Activated CD4-positive, CD25-positive, alpha-beta regulatory T cell treated with anti-CD3 and anti-CD28 coated beads, Interleukin-2, amount 50 U/mL, for 24 hours (primary cell): ENCODE data around the gene MRPL58.
"Not testable (repeated sequence)": the region's sequence is repeated elsewhere in the genome, so short reads cannot be mapped to it uniquely, and the experiment has no call there.

Experiments used
- ATAC-seq, 2 donors: fragments of 150-1000 bp; cut with Tn5 transposase; one replicate each; pipeline ENCODE4 v1.10.0; 2021; ENCODE audit warnings: mild to moderate bottlenecking in 1 of 2, moderate library complexity in 1 of 2

The MRPL58 gene

DNA sequence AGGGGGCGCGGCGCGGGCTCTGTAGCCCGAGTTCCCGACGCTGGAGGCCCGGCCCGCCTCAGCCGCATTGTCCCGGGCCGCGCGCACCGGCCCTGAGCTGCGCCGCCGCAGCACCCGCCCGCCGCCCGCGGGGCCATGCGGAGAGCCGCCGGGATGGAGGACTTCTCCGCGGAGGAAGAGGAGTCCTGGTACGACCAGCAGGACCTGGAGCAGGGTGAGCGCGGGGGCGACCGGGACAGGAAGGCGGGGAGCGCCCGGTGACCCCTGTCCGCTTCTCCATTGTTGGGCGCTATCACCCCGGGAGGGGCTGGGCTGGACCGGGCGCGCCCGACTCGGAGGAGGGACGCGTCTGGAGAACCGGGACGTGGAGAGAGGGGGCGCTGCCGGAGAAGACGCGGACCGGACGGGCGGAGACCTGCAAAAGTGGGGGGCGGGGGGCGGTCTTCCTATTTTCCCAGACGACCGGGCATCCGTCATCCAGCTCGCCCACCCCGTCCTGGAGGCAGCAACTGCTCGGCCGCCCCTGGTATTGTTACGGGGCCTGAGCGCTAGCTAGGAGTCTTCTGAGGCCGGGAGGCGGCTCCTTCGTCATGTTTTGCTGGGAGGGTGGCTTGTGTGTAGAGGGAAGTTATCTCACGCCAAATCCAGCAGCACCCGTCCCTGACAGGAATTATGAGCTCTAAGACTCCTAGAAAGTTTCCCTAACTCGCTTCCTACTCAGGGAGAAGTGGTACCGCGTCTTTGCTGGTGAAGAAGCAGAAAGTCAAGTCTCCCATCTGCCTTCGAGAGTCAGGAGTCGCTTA, 24.4 kb upstream of the MRPL58 start:
- peak; percentile 49 to 51 for ATAC-seq

DNA sequence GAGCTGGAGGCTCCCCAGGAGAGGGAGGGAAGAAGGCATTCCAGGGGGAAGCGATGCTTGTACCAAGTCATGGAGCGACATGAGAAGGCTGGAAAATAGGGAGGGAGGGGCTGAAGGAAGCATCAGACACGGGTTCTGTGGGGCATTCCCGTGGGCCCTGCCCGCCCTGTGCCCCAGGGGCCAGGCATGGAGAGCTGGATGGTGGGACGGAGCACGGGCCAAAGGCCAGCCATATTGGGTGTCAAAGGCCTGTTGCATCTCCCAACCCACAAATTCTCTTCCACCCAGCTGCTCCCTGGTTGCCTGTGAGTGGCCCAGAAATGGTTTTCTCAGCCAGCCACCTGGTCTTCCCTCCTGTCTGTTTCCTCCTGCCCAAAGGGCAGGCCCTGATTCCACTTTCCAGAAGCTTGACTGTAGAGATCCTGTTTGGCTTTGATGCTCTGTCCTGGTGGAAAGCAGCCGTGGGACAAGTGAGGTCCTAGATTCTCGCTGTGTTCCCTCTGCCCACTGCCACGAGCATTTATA, 21.8 kb upstream of the MRPL58 start:
- no peak for ATAC-seq

GRCh38 chr17:74992223-74992622, 20.2 kb upstream of the MRPL58 start:
- no peak for ATAC-seq

- ATAC-seq: no peak
These were observed 18.0 kb upstream of the MRPL58 start for GRCh38 chr17:74994440-74994839.

DNA sequence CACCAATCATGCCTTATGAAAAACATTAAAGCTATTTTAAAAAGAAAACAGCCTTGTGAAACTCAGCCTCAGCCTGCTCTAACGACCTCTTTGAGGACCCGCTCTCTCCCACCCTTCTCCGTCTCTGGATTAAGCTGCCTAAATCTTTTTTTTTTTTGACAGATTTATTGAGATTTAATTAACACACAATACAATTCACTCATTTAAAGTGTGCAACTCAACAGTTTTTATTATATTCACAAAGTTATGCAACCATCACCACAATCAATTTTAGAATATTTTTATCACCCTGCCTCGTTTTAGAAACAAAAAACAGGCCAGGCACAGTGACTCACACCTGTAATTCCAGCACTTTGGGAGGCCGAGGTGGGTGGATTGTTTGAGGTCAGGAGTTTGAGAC, 16.6 kb upstream of the MRPL58 start:
- no peak for ATAC-seq

GRCh38 chr17:74998783-74999182, 13.7 kb upstream of the MRPL58 start:
- no peak for ATAC-seq

- no peak for ATAC-seq
These were observed 12.9 kb upstream of the MRPL58 start for GRCh38 chr17:74999523-74999922.

GRCh38 chr17:75001915-75002843, 10.3 kb upstream of the MRPL58 start:
- no peak for ATAC-seq

- ATAC-seq: no peak
These were observed 9.2 kb upstream of the MRPL58 start for GRCh38 chr17:75003070-75003956.

- no peak for ATAC-seq
These were observed 8.5 kb upstream of the MRPL58 start for GRCh38 chr17:75003957-75004355.

GRCh38 chr17:75004371-75004770, 8.1 kb upstream of the MRPL58 start:
- no peak for ATAC-seq

- no peak for ATAC-seq
These were observed 7.2 kb upstream of the MRPL58 start for GRCh38 chr17:75005291-75005690.

GRCh38 chr17:75006084-75006483, 6.4 kb upstream of the MRPL58 start:
- not testable (repeated sequence) for ATAC-seq

- ATAC-seq: no peak
These were observed 5.8 kb upstream of the MRPL58 start for GRCh38 chr17:75006653-75007052.

- ATAC-seq: no peak
These were observed 4.1 kb upstream of the MRPL58 start for GRCh38 chr17:75008373-75008772.

DNA sequence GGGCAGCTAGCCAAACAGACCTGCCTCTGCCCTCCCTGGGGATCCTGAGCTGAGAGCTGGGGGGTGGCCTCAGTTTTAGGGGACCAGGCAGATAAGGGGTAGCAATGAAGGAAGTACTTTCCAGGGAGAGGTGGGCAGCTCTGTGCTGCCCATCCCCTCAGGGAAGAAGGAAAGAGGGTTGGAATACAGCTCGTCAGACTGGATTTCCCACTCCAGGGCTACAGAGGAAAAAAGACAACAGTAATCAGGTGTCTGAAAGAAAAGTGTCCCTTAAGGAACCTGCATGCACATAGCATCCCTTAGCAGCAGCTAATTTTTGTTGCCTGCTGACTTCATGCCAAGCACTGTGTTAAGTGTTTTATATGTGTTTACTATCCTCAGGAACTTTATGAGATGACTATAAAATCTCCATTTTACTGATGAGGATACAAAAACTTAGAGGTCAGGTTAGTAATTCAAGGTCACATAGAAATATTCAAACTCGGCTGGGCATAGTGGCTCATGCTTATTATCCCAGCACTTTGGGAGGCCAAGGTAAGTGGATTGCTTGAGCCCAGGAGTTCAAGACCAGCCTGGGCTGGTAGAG, 3.2 kb upstream of the MRPL58 start:
- no peak for ATAC-seq

- no peak for ATAC-seq
These were observed 1.6 kb upstream of the MRPL58 start for GRCh38 chr17:75010683-75011400.

- no peak for ATAC-seq
These were observed 922 bp upstream of the MRPL58 start for GRCh38 chr17:75011401-75012095.

GRCh38 chr17:75012096-75012345, 449 bp upstream of the MRPL58 start:
- no peak for ATAC-seq

- no peak for ATAC-seq
These were observed 656 bp downstream of the MRPL58 start for GRCh38 chr17:75013092-75013559.

DNA sequence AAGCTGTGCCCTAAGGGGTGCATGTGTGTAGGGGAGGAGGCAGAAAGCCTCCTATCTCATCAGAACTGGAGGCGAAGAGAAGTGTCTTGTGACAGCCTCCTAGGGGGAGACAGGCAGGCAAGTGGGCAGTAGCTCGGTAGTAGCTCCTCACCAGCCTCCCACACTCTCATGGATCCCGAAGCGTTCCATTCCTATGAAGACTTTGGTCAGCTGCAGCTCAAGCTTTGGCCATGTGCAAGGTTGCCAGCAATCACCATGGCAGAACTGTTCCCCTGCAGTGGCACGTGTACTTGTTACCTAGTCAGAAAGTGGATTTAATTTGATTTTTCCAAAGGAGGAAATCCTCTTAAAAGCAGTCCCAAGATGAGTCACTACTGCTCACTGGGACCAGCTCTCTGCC, 6.7 kb downstream of the MRPL58 start:
- ATAC-seq: no peak
